Measurements from ENCODE around the gene HYAL2. TPM values are rescaled to one million over a fixed set of nuclear protein-coding genes. Genes with fewer than 3 reads are reported as not detected.

The HYAL2 gene
- polyA plus RNA-seq, 1 donor from 2014 or later, result 116 TPM

Other genes starting within 250 kb of the HYAL2 start
- gene RBM5, start 233.8 kb downstream of the HYAL2 start, polyA plus RNA-seq, result 632 and 695 TPM in 2 replicates
- 17.0 and 20.4 TPM in 2 replicates for gene SEMA3F, start 167.4 kb downstream of the HYAL2 start, polyA plus RNA-seq
- gene GNAT1, start 131.1 kb downstream of the HYAL2 start, polyA plus RNA-seq, result not detected in 2 replicates
- gene SLC38A3, start 117.5 kb downstream of the HYAL2 start, polyA plus RNA-seq, result 0.66 TPM in 1 of 2 replicates, not detected in the other
- gene GNAI2, start 86.5 kb downstream of the HYAL2 start, polyA plus RNA-seq, result 81.6 and 101 TPM in 2 replicates
- 7.8 and 9.6 TPM in 2 replicates for gene SEMA3B, start 53.6 kb downstream of the HYAL2 start, polyA plus RNA-seq
- not detected in 2 replicates for gene LSMEM2, start 43.7 kb downstream of the HYAL2 start, polyA plus RNA-seq
- 41.8 and 76.4 TPM in 2 replicates for gene IFRD2, start 30.3 kb downstream of the HYAL2 start, polyA plus RNA-seq
- gene HYAL3, start 23.3 kb downstream of the HYAL2 start, polyA plus RNA-seq, result 8.8 and 9.1 TPM in 2 replicates
- gene NAA80, start 23.3 kb downstream of the HYAL2 start, polyA plus RNA-seq, result 4.6 and 5.3 TPM in 2 replicates
- gene HYAL1, start 19.2 kb downstream of the HYAL2 start, polyA plus RNA-seq, result 2.2 and 4.7 TPM in 2 replicates
- gene TUSC2, start 5.5 kb upstream of the HYAL2 start, polyA plus RNA-seq, result 88.8 and 106 TPM in 2 replicates
- gene RASSF1, start 18.1 kb upstream of the HYAL2 start, polyA plus RNA-seq, result 51.4 and 54.0 TPM in 2 replicates
- gene ZMYND10, start 23.0 kb upstream of the HYAL2 start, polyA plus RNA-seq, result 5.0 and 5.2 TPM in 2 replicates
- 118 and 128 TPM in 2 replicates for gene NPRL2, start 28.0 kb upstream of the HYAL2 start, polyA plus RNA-seq
- gene CYB561D2, start 28.1 kb upstream of the HYAL2 start, polyA plus RNA-seq, result 21.2 and 28.9 TPM in 2 replicates
- 17.8 and 24.7 TPM in 2 replicates for gene TMEM115, start 36.8 kb upstream of the HYAL2 start, polyA plus RNA-seq
- 7.8 and 11.4 TPM in 2 replicates for gene CACNA2D2, start 180.9 kb upstream of the HYAL2 start, polyA plus RNA-seq
- gene C3orf18, start 245.0 kb upstream of the HYAL2 start, polyA plus RNA-seq, result 24.5 and 39.9 TPM in 2 replicates
- gene HEMK1, start 246.8 kb upstream of the HYAL2 start, polyA plus RNA-seq, result 24.4 and 36.8 TPM in 2 replicates

All from neural cell (in vitro differentiated cells).